WI38 (cell line): Measurements from ENCODE around the gene AKT2.

Experiments used
- H3K4me3 ChIP-seq: 2 replicates; pipeline ENCODE4 v1.5.1; 2011; ENCODE audit warnings: low read depth, mild to moderate bottlenecking, control low read depth, low read length
- CTCF ChIP-seq: IDR thresholded peaks from 2 replicates; pipeline ENCODE4 v1.5.1; 2012; ENCODE audit warnings: low read depth, mild to moderate bottlenecking, control low read depth, low read length

The AKT2 gene

GRCh38 chr19:40244579-40245317, 40.4 kb downstream of the AKT2 start:
- H3K4me3 ChIP-seq, result no peak overlapping the region
- TF ChIP-seq CTCF, result no peak

- TF ChIP-seq CTCF, result no peak
- no peak overlapping the region for H3K4me3 ChIP-seq
Observed at GRCh38 chr19:40243181-40243580, 42.0 kb downstream of the AKT2 start.

- TF ChIP-seq CTCF, result no peak
Observed at GRCh38 chr19:40242480-40242879, 42.7 kb downstream of the AKT2 start.

GRCh38 chr19:40241809-40242384, 43.2 kb downstream of the AKT2 start:
- no peak overlapping the region for H3K4me3 ChIP-seq
- no peak for TF ChIP-seq CTCF

More at GRCh38 chr19:40242480-40242879, 42.7 kb downstream of the AKT2 start:
- no peak overlapping the region for H3K4me3 ChIP-seq

- no peak for TF ChIP-seq CTCF
- no peak overlapping the region for H3K4me3 ChIP-seq
Observed at GRCh38 chr19:40241125-40241808, 43.9 kb downstream of the AKT2 start.

GRCh38 chr19:40240332-40240731, 44.8 kb downstream of the AKT2 start:
- no peak overlapping the region for H3K4me3 ChIP-seq
- TF ChIP-seq CTCF, result no peak
